PC-3 (cell line): Measurements from ENCODE around the gene ZNF624. TPM values are rescaled to one million over a fixed set of nuclear protein-coding genes. Genes with fewer than 3 reads are reported as not detected.

Experiments
- ATAC-seq: fragments of 200-7000 bp; cut with Tn5 transposase; 2 replicates; pipeline ENCODE4 v1.9.1; 2020; ENCODE audit warnings: mild to moderate bottlenecking, moderate library complexity
- BruUV-seq: library from RNA; stranded (reverse); fragments of 400-500 nt; replicated peaks from 2 replicates; lab custom pipeline; 2021; lab: Mats Ljungman, UMichigan
- CTCF ChIA-PET: fragments of 300-600 bp; sonication (Branson Sonifier 250); formaldehyde crosslinking; loops from one replicate; lab custom pipeline; 2022; ENCODE audit warnings: antibody characterized with exemption; lab: Charles Lee
- POLR2A ChIA-PET: fragments of 300-600 bp; sonication (Branson Sonifier 250); formaldehyde crosslinking; loops from one replicate; lab custom pipeline; 2022; ENCODE audit warnings: antibody characterized with exemption; ENCODE audit not compliant: unreplicated experiment; lab: Charles Lee
- DNase-seq: peaks from one replicate; pipeline ENCODE4 v3.0.0-alpha.2; 2015
- H2AFZ ChIP-seq: fragments of 300-600 bp; sonication (generic); 2 replicates; pipeline ENCODE4 v1.6.0; 2016; ENCODE audit warnings: antibody characterized with exemption, low read length
- H3F3A ChIP-seq: fragments of 300-600 bp; sonication (generic); one replicate; pipeline ENCODE4 v1.6.0; 2017; ENCODE audit warnings: antibody characterized with exemption, low read length, control low read depth, mild to moderate bottlenecking; ENCODE audit not compliant: unreplicated experiment
- H3K27ac ChIP-seq: fragments of 300-600 bp; sonication (generic); 2 replicates; pipeline ENCODE4 v1.5.1; 2016; ENCODE audit warnings: mild to moderate bottlenecking, low read length
- H3K27me3 ChIP-seq: fragments of 300-600 bp; sonication (generic); 2 replicates; pipeline ENCODE4 v1.6.1; 2016; ENCODE audit warnings: low read length, mixed read lengths
- H3K36me3 ChIP-seq: fragments of 300-600 bp; sonication (generic); 2 replicates; pipeline ENCODE4 v1.6.1; 2016; ENCODE audit warnings: low read depth, mixed run types, low read length, mixed read lengths
- H3K4me1 ChIP-seq: fragments of 300-600 bp; sonication (generic); 2 replicates; pipeline ENCODE4 v1.5.1; 2016; ENCODE audit warnings: low read length; ENCODE audit not compliant: insufficient read depth
- H3K4me2 ChIP-seq: fragments of 300-600 bp; sonication (generic); 2 replicates; pipeline ENCODE4 v1.6.0; 2016; ENCODE audit warnings: low read length
- H3K4me3 ChIP-seq: fragments of 300-600 bp; sonication (generic); 2 replicates; pipeline ENCODE4 v1.5.1; 2016; ENCODE audit warnings: mild to moderate bottlenecking, low read length, mixed read lengths
- H3K79me2 ChIP-seq: fragments of 300-600 bp; sonication (generic); 2 replicates; pipeline ENCODE4 v1.6.1; 2017; ENCODE audit warnings: low read length, mixed read lengths
- H3K9ac ChIP-seq: fragments of 300-600 bp; sonication (generic); 2 replicates; pipeline ENCODE4 v1.6.0; 2016; ENCODE audit warnings: mild to moderate bottlenecking, low read length
- H3K9me2 ChIP-seq: fragments of 300-600 bp; sonication (generic); replicated peaks from 2 replicates; pipeline ENCODE4 v1.6.1; 2016; ENCODE audit warnings: mixed run types, low read length, mixed read lengths
- H3K9me3 ChIP-seq: fragments of 300-600 bp; sonication (generic); 2 replicates; pipeline ENCODE4 v1.6.1; 2016; ENCODE audit warnings: low read length, mixed read lengths
- H4K20me1 ChIP-seq: fragments of 300-600 bp; sonication (generic); 2 replicates; pipeline ENCODE4 v1.6.1; 2016; ENCODE audit warnings: low read length, mixed read lengths
- CTCF ChIP-seq: fragments of 300-600 bp; sonication (generic); conservative IDR thresholded peaks from 2 replicates; pipeline ENCODE4 v1.5.1; 2017; ENCODE audit warnings: antibody characterized with exemption, low read depth, mild to moderate bottlenecking, low read length
- EZH2 ChIP-seq: fragments of 300-600 bp; sonication (generic); IDR thresholded peaks from one replicate; pipeline ENCODE4 v1.6.1; 2017; ENCODE audit warnings: antibody characterized with exemption, mild to moderate bottlenecking, low read length; ENCODE audit not compliant: unreplicated experiment
- EZH2phosphoT487 ChIP-seq: fragments of 300-600 bp; sonication (generic); IDR thresholded peaks from 2 replicates; pipeline ENCODE4 v1.6.1; 2018; ENCODE audit warnings: mild to moderate bottlenecking, antibody characterized with exemption, low read length, borderline replicate concordance
- intact Hi-C: fragments of 100-400 bp; cut with micrococcal nuclease; formaldehyde crosslinking; loops from 2 replicates; pipeline ENCODE4 v1.9.0; 2023
- total RNA-seq: library from RNA; depleted of rRNA; stranded (reverse); fragments of >200 nt; gene quantifications from 2 replicates; pipeline ENCODE4 v1.2.3, GENCODE V29; 2014

The ZNF624 gene
- total RNA-seq, 1 experiment from 2014 or later = 3.5 TPM

- Histone ChIP-seq H2AFZ (no peak overlapping the region), H3K4me3 (no peak overlapping the region), H4K20me1 (no peaks in the 10 kb centered on the region), H3K9ac (no peak overlapping the region), H3K4me2 (no peak overlapping the region), H3K79me2 (peaks cover 5% of the 10 kb centered on the region; the same call in 1 of the 2 replicates), H3F3A (no peaks in the 10 kb centered on the region), H3K9me3 (no peaks in the 10 kb centered on the region), H3K4me1 (peaks cover 15% of the 10 kb centered on the region), H3K9me2 (no peaks in the 10 kb centered on the region), H3K27me3 (no peaks in the 10 kb centered on the region), H3K27ac (no peak overlapping the region), H3K36me3 (peaks cover 9% of the 10 kb centered on the region)
- ChIA-PET CTCF (no interaction called here), POLR2A (no interaction called here)
- intact Hi-C loops = no loop called here
- DNase-seq = no peak
- TF ChIP-seq CTCF = no peak
- BruUV-seq = no TSS peak
- ATAC-seq = no peak
Measured at GRCh38 chr17:16649585-16649984, 4.1 kb downstream of the ZNF624 start.

- ATAC-seq (no peak), DNase-seq (no peak)
- TF ChIP-seq EZH2 (no peak), EZH2phosphoT487 (no peak), CTCF (no peak)
- no peaks in the 10 kb centered on the region for H3K9me2 ChIP-seq
- H3K27me3 ChIP-seq = no peaks in the 10 kb centered on the region
- H3K27ac ChIP-seq = no peak overlapping the region
- POLR2A ChIA-PET = no interaction called here
- intact Hi-C loops = no loop called here
- no peaks in the 10 kb centered on the region for H3K79me2 ChIP-seq
- H4K20me1 ChIP-seq = no peaks in the 10 kb centered on the region
- H3K9me3 ChIP-seq = peaks cover 38% of the 10 kb centered on the region
- H3K36me3 ChIP-seq = peaks cover 41% of the 10 kb centered on the region
- H3K4me1 ChIP-seq = no peaks in the 10 kb centered on the region
- no peaks in the 10 kb centered on the region for H3F3A ChIP-seq
- no peak overlapping the region for H2AFZ ChIP-seq
- no TSS peak for BruUV-seq
- H3K9ac ChIP-seq = no peak overlapping the region
- H3K4me2 ChIP-seq = no peak overlapping the region
- CTCF ChIA-PET = no interaction called here
- H3K4me3 ChIP-seq = no peak overlapping the region
Measured at GRCh38 chr17:16639438-16639837, 14.2 kb downstream of the ZNF624 start.

- DNase-seq (no peak), ATAC-seq (no peak)
- POLR2A ChIA-PET = no interaction called here
- Histone ChIP-seq H3K79me2 (no peaks in the 10 kb centered on the region), H3K9me3 (peaks cover 89% of the 10 kb centered on the region), H2AFZ (no peak overlapping the region), H3K9me2 (no peaks in the 10 kb centered on the region), H3F3A (no peaks in the 10 kb centered on the region), H3K4me2 (no peak overlapping the region), H3K4me1 (no peaks in the 10 kb centered on the region), H3K4me3 (no peak overlapping the region), H3K9ac (no peak overlapping the region), H4K20me1 (no peaks in the 10 kb centered on the region), H3K27ac (no peak overlapping the region), H3K27me3 (no peaks in the 10 kb centered on the region), H3K36me3 (peaks cover 68% of the 10 kb centered on the region)
- CTCF ChIA-PET = no interaction called here
- no TSS peak for BruUV-seq
- TF ChIP-seq EZH2phosphoT487 (no peak), CTCF (no peak), EZH2 (no peak)
- intact Hi-C loops = no loop called here
Measured at GRCh38 chr17:16623282-16623681, 30.4 kb downstream of the ZNF624 start.
